ENCODE results near the gene TEPSIN.

TEPSIN gene

DNA sequence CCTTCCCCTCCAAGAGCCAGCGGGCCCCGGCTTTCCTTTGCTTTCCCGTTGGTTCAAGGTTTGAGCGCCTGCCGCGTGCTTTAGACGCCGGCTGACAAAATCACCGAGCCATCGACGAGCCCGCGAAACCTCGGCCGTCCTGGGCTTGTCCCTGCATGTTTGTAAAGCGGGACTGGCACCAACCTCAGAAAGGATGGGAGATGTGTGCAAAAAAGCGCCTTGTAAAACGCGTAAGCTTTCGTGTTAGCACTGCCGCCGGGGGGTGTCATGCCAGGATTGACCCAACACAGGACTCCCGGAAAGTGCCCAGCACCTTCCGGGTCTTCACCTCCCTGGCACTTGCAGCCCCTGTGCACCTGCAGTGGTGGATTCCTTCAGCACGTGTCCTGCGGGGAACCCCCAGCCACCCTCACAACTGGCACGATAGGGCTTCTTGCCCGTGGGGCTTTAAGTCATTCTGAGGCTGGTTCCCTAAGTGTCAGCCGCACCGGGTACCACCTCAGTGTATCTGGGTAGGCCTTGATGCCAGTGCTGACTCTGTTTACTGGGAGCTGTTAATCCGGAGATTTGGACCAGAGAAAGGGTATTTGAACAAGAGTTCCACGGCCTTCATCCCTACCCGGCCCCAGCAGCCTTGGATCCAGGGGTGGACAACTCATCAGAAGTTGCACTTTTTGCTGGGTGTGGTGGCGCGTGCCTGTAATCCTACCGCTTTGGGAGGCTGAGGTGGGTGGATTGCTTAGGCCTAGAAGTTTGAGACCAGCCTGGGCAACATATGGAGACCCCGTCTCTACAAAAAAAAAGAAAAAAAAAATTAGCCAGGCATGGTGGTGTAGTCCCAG is 1.1 kb upstream of the TEPSIN start:
- DNase-seq, result no peak
- intact Hi-C loops (cut with DNase I), result loop anchor here (5.0 kb wide), 1 partner anchor 98 kb away; no protein-coding TSS in a partner anchor

DNA sequence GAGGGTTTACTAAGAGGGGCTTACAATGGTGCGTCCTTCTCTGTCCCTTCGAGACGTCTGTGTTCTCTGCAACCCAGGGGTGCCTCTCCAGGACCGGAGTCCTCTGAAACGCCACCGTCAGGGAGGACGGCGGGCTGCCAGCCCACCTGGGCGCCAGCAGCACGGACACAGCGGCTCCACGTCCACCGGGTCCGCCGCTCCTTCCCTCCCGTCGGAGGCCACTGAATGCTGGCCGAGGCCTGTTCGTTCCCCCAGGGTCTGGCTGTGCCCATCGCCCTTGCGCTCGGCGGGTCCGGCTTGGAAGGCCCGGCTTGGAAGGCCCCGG is 403 bp downstream of the TEPSIN start:
- DNase-seq, result no peak
- intact Hi-C loops (cut with DNase I), result no loop called here

DNA sequence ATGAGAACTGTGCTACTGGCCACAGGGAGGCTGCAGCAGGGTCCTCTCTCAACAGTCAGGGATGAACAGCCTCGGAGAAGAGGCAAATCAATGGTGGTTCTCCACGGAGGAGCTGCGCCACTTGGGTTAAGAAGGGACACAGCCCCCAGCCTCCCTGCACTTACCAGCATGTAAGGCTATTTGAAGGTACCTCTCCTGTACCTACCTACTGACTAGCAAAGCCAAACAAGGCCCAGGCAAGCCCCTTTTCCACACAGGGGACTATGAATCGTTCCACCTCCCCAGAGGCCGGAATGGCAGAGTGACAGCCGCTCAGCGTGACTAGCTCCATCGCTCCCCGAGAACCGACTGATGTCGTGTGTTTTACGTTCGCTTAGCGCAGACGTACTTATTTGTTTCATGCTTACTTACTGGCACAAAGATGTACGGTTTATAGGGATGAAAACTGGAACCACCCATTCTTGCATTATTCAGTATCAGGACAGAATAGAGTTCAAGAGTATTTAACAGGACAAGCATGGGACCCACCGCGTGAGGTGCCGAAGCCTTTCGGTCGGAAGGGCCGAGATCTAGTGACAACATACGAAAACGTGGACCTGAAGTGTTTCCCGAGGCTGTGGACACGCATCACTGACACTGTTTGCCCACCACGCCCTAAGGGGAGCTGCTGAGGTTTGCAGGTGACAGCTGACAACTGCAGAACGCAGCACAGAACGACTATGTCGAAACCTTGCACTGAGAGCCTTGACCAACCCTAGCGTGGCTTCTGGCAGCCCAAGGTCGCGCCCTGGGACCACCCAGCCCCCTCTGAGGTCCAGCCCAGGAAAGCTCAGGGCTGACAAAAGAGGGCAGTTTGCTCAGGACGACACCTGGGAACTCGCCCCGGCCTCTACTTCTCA is 1.0 kb downstream of the TEPSIN start:
- intact Hi-C loops (cut with DNase I), result no loop called here
- DNase-seq, result no peak

DNA sequence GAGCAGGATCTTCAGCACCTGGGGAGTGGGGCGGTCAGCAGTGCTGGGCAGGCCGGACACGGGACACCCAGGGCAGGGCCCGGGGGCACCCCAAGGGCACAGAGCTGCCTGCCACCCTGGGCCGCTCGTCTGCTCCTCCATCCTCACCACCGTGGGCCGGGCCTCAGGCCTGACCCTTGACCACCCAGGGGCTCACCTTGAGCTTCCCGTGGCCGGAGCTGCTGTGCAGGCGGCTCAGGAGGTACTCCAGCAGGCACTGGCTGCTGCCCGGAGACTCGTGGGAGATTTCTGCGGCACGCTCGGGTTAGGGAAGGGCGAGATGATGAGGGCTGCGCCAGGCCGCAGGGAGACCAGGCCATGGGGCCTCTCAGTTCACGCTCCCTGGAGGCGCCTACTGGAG is 2.1 kb downstream of the TEPSIN start:
- intact Hi-C loops (cut with DNase I), result no loop called here
- no peak for DNase-seq

DNA sequence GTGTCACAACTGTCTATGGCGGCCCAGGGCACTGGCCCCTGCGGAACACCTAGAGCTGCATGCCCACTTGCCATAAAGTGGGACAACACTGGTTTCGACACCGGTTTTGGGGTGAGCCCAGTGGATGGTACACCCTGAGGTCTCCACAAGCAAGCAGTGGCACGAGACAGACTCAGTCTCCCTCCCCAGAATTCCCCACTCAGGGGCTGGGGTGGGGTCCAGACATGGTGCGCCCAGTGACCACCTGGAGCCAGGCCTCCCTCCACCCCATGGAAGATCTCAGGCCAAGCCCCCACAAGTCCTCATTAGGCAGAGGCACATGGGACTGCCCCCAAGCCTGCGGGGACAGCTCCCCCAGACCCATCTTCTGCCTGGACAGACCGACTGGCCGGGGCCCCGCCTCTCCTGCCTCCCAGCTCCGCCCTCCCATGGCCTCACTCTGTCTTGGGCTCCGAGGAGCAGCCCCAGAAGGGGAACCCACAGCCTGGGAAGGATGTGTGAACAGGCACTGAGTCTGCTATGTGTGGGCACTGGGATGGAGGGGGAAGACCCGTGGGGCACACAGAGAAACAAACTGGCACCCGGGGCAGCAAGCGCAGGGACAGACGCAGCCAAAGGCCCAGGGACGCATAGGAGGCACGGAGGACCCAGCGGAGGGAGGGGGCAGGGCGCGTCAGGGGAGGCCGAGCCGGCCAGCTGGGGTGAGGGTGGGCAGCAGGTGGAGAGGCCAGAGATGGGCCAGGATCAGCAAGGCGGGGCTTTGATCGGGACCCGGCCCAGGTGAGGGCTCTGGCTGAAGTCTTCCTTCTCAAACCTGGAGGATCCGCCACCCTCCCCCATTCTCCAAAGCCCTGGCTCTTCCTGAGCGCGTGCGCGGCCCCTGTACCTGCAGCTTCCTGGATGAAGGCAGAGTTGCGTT is 2.8 kb downstream of the TEPSIN start:
- intact Hi-C loops (cut with DNase I), result no loop called here
- no peak for DNase-seq

DNA sequence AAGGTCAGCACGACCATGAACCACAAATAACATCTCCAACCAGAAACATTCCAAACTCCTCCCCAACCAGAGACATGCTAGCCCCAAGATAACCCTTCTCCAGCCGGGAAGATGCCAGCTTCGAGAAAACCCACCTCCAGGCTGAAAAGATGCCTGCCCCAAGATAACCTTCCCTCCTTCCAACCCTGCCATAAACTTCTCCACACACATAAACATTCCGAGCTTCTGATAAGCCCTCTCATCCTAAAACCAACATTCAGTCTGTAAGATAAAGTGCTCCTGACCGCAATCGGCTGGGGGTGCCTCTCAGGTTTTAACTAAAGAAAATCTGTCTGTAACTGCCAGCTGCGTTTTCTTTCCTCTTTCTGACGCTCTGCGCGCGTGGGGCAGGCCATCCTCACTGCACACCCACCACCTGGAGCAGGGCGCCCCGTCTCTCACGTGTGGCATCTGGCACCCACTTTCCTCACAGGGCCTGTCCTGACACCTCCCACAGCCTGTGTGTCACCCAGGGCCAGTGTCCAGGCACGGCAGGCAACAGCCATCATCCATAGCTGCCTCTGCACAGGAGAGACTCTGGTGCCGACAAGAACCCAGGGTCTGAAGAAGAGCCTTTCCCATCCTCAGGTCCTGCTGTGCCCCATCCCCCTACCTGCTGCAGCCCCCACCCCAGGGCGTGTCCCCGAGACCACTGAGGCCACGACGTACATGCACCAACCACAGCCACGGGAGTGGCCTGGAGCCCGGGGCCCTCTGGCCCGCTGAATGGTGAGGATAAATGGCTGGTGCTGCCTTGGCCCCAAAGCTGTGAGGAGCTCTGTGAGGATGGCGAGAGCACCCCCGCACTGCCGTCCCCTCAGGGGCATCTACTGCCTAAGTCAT is 3.7 kb downstream of the TEPSIN start:
- intact Hi-C loops (cut with DNase I), result no loop called here
- DNase-seq, result no peak

DNA sequence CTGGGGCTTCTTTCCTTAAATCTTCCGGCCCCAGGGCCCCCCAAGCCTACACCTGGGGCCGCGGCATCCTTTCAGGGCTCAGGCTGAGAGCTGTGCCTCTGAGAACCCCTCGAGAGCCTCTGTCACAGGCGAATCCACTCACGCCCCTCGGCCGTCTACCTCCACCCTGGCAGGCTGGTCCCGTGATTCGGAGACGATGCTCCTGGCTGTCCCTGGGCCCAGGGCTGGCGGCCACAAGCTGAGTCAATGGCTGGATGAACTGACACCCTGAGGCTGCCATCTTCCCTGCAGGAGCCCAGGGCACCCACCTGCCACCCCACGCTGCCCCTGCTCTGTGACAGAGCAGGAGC is 4.4 kb downstream of the TEPSIN start:
- intact Hi-C loops (cut with DNase I), result no loop called here
- DNase-seq, result peak in 1 of 10 donors; percentile 82

DNA sequence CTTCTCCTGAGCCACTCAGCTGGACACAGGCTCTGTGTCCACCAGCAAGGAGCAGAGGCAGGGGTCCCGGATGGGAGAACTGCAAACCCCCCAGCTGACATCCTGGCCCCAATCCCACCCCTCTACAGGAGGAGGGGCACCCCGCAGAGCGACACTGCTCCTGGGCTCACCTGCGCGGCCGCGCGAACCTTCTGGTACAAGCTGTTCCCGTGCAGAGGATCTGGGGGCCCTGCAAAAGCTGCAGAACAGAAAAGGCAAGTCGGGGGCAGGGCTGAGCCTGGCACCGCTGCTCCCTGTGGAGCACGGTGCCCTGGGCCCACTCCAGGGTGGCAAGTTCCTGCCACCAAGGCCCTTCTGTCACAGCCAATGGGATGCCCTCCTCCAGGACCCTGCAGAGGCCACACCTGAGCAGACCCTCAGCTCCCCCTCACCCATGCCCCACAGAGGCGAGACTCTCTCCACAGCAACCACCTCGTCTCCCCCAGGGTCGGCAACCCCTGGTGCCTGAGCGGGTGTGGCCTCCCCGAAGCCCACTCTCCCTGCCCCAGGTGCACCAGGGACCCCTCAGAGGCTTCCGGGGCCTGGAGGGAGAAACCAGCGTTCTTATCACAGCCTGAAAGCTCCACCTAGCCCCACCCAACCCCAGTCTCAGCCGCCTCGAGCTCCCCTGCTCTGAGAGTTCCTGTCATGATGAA is 4.9 kb downstream of the TEPSIN start:
- peak in 1 of 10 donors; percentile 78 for DNase-seq
- intact Hi-C loops (cut with DNase I), result no loop called here

DNA sequence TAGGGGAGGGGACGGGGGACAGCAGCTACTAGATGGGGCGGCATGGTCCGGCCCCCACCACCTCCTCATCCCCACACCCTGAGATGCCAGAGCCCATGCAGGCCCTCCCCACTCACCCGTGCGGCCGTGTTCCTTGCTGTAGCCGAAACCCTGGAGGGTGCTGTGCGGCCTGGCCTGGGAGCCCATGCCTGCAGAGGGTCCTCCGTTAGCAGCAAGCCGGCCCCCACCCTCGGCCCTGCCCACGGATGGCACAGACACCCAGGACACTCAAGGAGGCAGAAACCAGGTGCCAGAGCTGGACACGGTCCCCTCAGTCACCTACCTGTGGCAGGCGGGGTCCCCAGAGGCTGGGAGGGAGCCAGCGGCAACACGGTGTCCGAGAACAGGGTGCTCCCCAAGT is 5.5 kb downstream of the TEPSIN start:
- peak in 1 of 10 donors; percentile 81 for DNase-seq
- intact Hi-C loops (cut with DNase I), result no loop called here

DNA sequence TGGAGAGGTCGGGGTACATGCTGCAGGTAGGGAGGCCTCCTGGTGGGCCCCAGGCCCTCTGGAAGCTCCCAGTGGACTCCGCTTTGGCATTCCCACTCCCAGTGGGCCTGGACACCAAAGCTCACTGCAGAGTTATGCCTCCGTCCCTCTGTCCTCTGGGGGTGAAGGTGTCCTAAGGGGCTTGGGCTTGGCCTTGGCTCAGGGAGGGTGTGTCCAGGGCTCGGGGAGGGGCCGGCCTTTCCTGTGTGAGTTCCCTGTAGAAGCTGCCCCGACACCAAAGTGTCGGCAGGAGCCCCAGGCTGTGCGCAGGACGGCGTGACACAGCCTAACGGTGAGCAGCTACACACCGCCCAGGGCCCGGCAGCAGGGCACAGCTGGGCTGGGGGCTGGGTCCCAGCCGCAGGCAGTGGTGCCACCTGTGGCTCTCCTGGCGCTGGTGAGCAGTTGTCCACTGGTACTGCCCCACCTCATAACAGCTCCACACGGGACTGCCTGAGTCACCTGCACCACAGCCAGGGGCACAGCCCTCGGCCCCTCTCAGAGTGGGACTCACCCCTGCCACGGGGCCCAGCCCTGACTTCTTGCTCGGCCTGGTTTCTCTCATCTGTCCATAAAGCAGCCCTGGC is 6.1 kb downstream of the TEPSIN start:
- intact Hi-C loops (cut with DNase I), result no loop called here
- peak in 1 of 10 donors; percentile 77 for DNase-seq

DNA sequence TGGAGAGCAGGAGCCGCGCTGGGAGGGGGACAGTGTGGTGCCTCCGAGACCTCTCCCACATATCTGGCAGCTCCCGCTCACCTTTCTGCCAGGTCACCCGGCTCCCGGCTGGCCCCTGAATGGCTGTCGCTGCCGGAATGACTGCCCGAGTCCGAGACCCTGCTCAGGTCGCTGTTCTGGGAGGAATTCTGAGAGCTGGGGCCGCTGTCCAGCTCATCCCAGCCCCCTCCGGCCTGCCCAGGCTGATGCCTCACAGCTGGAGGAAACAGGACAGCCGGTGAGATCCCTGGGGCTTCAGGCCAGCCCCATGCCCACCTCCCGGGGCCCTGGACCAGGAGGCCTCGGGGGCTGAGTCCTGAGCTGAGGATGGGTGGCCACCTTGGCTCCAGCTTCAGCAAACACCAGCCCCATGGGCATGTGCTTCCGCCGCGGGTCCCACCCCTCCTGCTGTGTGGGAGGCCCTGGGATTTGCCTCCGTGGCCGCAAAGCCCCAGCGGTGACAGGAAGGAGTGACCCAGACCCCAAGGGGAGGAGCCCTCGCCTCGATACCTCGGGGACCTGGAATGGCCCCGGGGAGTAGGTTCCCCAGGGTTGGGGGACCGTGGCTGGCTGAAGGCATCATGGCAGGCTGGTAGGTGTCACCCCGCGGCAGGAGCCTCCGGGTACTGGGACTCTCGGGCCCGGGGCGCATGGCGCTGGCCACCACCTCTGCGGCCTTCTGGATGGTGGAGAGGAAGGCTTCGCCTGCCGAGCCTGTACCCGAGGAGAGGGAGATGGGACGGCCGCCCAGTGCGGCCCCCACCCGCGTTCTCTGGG is 6.9 kb downstream of the TEPSIN start:
- intact Hi-C loops (cut with DNase I), result no loop called here
- peak in 1 of 10 donors; percentile 83 for DNase-seq

DNA sequence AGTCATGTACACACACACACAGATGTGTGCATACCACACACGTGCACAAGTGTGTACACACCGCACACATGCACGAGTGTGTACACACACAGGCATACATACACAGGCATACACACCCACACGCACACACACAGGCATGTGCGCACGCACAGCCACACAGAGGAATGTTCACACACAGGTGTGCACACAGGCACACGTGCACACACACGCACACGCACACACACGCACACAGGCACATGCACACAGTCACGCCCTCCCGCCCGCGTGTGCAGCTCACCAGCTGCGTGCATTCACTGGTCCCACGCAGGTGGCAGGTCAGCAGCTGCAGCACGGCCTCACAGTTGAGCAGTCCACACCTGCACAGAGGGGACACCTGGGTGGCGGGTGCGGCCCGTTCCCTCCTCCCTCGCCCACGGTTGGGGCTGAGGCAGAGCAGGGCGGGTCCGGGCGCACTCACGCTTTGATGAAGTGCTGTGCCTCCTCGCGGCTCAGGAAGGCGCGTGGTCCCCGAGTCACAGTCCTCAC is 7.7 kb downstream of the TEPSIN start:
- peak in 1 of 10 donors; percentile 77 for DNase-seq
- intact Hi-C loops (cut with DNase I), result no loop called here

DNA sequence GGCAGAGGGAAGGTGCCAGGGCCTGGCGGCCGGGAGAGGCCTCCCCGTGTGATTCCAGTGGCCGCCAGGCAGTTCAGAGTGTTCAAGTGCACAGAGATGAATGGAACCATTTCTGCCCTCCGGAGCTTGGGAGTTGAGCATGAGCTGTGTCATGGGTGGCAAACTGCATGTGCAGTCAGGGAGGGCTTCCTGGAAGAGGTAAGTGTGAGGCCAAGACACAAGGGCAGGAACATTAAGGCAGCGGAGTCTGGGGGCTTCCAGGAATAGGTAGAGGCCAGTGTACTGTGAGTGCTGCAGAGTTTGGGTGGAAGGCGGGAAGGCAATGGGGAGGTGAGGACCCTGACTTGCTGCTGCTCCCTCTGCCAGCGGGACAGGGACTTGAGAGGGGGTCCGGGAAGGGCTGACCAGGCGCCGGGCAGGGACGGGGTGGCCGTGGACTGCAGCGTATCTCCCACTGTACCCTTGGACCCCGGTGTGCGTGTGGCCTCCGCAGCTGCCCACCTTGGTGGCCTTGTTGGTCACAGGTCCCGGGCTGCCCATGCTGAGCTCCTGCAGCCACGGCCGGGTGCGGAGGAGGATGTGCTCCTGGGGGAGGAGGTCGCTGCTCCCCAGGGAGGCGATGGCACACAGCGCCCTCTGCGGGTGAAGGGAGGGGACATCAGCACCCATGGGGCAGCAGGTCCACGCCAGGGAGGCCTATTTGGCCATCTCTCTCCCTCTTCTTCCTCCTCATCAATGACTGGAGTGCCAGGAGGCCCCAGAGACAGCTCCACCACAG is 8.6 kb downstream of the TEPSIN start:
- intact Hi-C loops (cut with DNase I), result no loop called here
- DNase-seq, result peak in 1 of 10 donors; percentile 83

DNA sequence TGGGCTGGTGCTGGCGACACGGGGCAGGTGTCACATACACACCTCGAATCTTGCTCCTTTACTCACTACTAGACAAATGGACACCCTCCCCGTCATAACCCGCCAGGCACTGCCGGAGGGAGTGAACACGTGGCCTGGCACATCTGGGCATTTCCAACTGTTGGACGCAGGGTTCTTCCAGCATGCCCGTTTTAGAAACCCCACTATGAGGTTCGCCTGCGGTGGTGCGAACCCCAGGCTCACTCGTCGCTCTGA is 9.3 kb downstream of the TEPSIN start:
- intact Hi-C loops (cut with DNase I), result no loop called here
- peak in 1 of 10 donors; percentile 73 for DNase-seq

DNA sequence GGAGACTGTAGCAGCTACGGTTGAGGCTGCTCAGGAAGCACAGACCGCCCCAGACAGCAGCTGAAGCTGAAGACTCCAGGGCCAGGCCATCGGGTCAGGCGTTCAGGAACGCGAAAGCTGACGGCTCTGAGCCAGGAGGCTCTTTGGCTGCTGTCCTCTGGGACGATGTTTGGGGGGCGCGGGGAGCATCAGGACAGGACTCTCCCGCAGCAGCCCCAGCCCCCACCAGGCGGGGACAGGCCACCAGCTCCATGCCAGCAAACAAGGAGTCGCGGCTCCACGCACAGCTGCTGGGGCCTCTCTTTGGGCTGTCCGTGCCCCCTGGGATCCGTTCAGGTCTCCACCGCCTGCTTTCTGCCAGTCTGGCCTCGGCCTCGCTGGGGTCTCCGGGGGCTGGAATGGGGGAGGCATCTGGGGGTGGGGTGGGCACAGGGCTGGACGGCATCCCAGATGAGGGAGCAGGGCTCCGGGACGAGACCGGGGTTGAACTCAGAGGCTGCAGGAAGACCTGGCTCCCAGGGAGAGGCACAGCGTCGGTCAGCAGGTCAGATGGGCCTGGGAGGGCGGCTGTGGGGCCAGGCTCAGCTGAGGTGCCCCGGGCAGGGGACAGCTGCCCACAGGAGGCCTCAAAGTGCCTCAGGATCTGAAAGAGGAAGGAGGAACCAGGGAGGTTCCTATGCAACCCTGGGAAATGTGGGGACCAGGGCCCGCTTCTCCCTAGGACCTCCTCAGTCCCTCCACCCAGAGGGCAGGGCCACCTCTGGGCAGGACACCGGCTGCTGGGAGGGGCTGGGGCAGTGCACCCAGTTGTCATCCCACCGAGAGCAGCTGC is 9.8 kb downstream of the TEPSIN start:
- intact Hi-C loops (cut with DNase I), result no loop called here
- DNase-seq, result peak in 1 of 10 donors; percentile 75

DNA sequence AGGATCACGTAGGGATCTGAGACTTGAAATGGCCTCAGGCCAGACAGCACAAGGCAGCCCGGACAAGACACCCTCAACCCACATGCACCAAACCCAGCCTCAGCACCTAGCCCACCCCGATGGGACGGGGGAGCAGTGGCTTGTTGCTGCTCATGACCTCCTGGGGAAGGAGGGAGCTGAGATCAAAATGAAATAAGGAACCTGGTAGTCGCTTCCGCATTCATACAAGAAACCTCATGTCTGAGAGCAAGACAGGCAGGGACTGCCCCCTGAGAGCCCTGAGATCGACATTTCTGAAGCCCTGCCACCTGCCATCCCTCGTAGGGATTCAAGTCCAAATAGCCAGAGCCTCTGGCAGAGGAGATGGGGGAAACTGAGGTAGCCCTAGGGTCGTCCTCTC is 10.4 kb downstream of the TEPSIN start:
- intact Hi-C loops (cut with DNase I), result no loop called here
- no peak for DNase-seq
